LNCAP (cell line): ENCODE results near the gene VWA5B2.

Experiments used
- TF ChIP-seq, protein P1 (sequence below): fragments of 450-650 bp; IDR thresholded peaks from 2 replicates; pipeline ENCODE4 v1.5.1; 2017; ENCODE audit warnings: mild to moderate bottlenecking

The VWA5B2 gene

DNA sequence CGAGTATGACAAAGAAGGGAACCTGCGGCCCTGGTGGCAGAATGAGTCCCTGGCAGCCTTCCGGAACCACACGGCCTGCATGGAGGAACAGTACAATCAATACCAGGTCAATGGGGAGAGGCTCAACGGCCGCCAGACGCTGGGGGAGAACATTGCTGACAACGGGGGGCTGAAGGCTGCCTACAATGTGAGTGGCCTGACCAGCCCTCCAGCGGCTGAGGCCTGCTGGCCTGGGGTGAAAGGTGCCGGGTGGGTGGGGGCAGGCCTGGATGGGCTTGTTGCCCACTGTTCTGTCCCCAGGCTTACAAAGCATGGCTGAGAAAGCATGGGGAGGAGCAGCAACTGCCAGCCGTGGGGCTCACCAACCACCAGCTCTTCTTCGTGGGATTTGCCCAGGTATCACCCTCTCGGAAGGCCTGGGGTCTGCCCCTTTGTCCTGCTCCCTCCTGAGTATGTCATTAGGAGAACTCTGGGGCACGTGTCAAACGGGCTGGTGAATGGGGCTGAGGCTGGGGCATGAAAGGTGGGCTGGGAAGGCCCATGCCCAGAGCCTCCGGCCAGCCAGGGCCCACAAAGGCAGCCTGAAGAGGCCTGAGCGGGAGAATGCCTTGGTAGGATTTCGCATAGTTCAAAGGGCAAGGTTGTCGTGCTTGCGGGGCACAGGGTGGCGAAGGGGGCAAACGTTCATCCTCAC lies 61.8 kb downstream of the VWA5B2 start:
- TF ChIP-seq, protein P1, sequence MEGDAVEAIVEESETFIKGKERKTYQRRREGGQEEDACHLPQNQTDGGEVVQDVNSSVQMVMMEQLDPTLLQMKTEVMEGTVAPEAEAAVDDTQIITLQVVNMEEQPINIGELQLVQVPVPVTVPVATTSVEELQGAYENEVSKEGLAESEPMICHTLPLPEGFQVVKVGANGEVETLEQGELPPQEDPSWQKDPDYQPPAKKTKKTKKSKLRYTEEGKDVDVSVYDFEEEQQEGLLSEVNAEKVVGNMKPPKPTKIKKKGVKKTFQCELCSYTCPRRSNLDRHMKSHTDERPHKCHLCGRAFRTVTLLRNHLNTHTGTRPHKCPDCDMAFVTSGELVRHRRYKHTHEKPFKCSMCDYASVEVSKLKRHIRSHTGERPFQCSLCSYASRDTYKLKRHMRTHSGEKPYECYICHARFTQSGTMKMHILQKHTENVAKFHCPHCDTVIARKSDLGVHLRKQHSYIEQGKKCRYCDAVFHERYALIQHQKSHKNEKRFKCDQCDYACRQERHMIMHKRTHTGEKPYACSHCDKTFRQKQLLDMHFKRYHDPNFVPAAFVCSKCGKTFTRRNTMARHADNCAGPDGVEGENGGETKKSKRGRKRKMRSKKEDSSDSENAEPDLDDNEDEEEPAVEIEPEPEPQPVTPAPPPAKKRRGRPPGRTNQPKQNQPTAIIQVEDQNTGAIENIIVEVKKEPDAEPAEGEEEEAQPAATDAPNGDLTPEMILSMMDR: no peak
